Endothelial cell of umbilical vein (primary cell): Measurements from ENCODE around the gene SYT17. TPM values are rescaled to one million over a fixed set of nuclear protein-coding genes. Genes with fewer than 3 reads are reported as not detected.

Experiments
- BruUV-seq: library from RNA; stranded (reverse); fragments of 400-500 nt; replicated peaks from 2 replicates; lab custom pipeline; 2021; lab: Mats Ljungman, UMichigan
- CTCF ChIA-PET: fragments of 300-600, 350-600 bp; sonication (Branson Sonifier 250); formaldehyde crosslinking; loops from one replicate; lab custom pipeline; 2021; ENCODE audit warnings: antibody characterized with exemption, inconsistent platforms; lab: Charles Lee
- POLR2A ChIA-PET: fragments of 300-600, 350-600 bp; sonication (Branson Sonifier 250); formaldehyde crosslinking; loops from one replicate; lab custom pipeline; 2021; ENCODE audit warnings: antibody characterized with exemption, inconsistent platforms; lab: Charles Lee
- DNase-seq: peaks from one replicate; pipeline ENCODE4 v3.0.0-alpha.2; 2011; ENCODE audit warnings: low read depth, low spot score
- FAIRE-seq: peaks from 2 replicates; lab custom pipeline; 2011; peaks lifted over from hg19 to GRCh38; lab: Jason Lieb, UNC
- H2AFZ ChIP-seq: 2 replicates; pipeline ENCODE4 v1.6.0; 2012; ENCODE audit warnings: low read depth, low read length, control low read depth, inconsistent platforms
- H3K27ac ChIP-seq: 2 replicates; pipeline ENCODE4 v1.5.1; 2011; ENCODE audit warnings: low read depth, mild to moderate bottlenecking, control low read depth, low read length, moderate library complexity; ENCODE audit not compliant: insufficient read depth
- H3K27me3 ChIP-seq, 2 experiments: 2 replicates each; pipeline versions ENCODE4 v1.6.0 to v1.6.1; 2011; ENCODE audit warnings: low read length in 2 of 2, mixed read lengths in 1 of 2; ENCODE audit not compliant: control insufficient read depth in 2 of 2, insufficient read depth in 2 of 2
- H3K36me3 ChIP-seq, 2 experiments: 2 replicates in 1 of 2; 3 replicates in 1 of 2; pipeline ENCODE4 v1.5.1; 2011; ENCODE audit warnings: low read length in 2 of 2, mild to moderate bottlenecking in 1 of 2, moderate library complexity in 1 of 2; ENCODE audit not compliant: control insufficient read depth in 2 of 2, insufficient read depth in 2 of 2; ENCODE audit errors: extremely low read depth in 1 of 2
- H3K4me1 ChIP-seq: 3 replicates; pipeline ENCODE4 v1.5.1; 2011; ENCODE audit warnings: mild to moderate bottlenecking, low read length; ENCODE audit not compliant: control insufficient read depth, insufficient read depth; ENCODE audit errors: extremely low read depth
- H3K4me2 ChIP-seq: 2 replicates; pipeline ENCODE4 v1.6.1; 2011; ENCODE audit warnings: low read length, control low read depth, mixed read lengths; ENCODE audit not compliant: insufficient read depth
- H3K4me3 ChIP-seq, 3 experiments: fragments of 200-600 bp in 1 of 3; sonication (generic), shearing (Covaris generic) in 1 of 3; replicated peaks in 1 of 3; 2 replicates each; pipeline ENCODE4 v1.5.1; 2011 to 2016; ENCODE audit warnings: control low read depth in 3 of 3, low read length in 3 of 3, mild to moderate bottlenecking in 2 of 3, inconsistent platforms in 1 of 3, low read depth in 1 of 3, moderate library complexity in 1 of 3; ENCODE audit not compliant: insufficient read depth in 1 of 3
- H3K79me2 ChIP-seq: 2 replicates; pipeline ENCODE4 v1.6.0; 2012; ENCODE audit warnings: low read length, inconsistent platforms; ENCODE audit not compliant: control insufficient read depth, insufficient read depth
- H3K9ac ChIP-seq: replicated peaks from 2 replicates; pipeline ENCODE3; 2011; ENCODE audit warnings: low read length, control low read depth; ENCODE audit not compliant: insufficient read depth; ENCODE audit errors: extremely low read depth
- H3K9me1 ChIP-seq: replicated peaks from 3 replicates; pipeline ENCODE4 v1.6.0; 2011; ENCODE audit warnings: mild to moderate bottlenecking, low read length; ENCODE audit not compliant: control insufficient read depth, insufficient read depth; ENCODE audit errors: extremely low read depth
- H3K9me3 ChIP-seq: replicated peaks from 2 replicates; pipeline ENCODE4 v1.5.1; 2012; ENCODE audit warnings: low read length, inconsistent platforms; ENCODE audit not compliant: control insufficient read depth, insufficient read depth
- H4K20me1 ChIP-seq: replicated peaks from 2 replicates; pipeline ENCODE3; 2011; ENCODE audit warnings: mild to moderate bottlenecking, low read length; ENCODE audit not compliant: control insufficient read depth, insufficient read depth; ENCODE audit errors: extremely low read depth
- EZH2 ChIP-seq: IDR thresholded peaks from 2 replicates; pipeline ENCODE4 v1.6.1; 2012; ENCODE audit warnings: borderline replicate concordance, low read depth, mild to moderate bottlenecking, moderate library complexity, low read length, inconsistent platforms; ENCODE audit not compliant: severe bottlenecking
- FOS ChIP-seq: IDR thresholded peaks from 2 replicates; pipeline ENCODE4 v1.6.1; 2011; ENCODE audit warnings: mild to moderate bottlenecking, low read length, moderate library complexity, borderline replicate concordance; ENCODE audit not compliant: insufficient read depth
- GATA2 ChIP-seq: IDR thresholded peaks from 2 replicates; pipeline ENCODE4 v1.7.0; 2011; ENCODE audit warnings: low read depth, mild to moderate bottlenecking, moderate library complexity, mixed read lengths, low read length; ENCODE audit not compliant: insufficient read length, insufficient read depth
- JUN ChIP-seq: IDR thresholded peaks from 2 replicates; pipeline ENCODE4 v1.6.1; 2011; ENCODE audit warnings: borderline replicate concordance, low read depth; ENCODE audit not compliant: insufficient read length, insufficient read depth
- MYC ChIP-seq: IDR thresholded peaks from one replicate; pipeline ENCODE4 v1.6.1; 2011; ENCODE audit warnings: mild to moderate bottlenecking, low read depth, low read length
- POLR2A ChIP-seq: IDR thresholded peaks from 2 replicates; pipeline ENCODE4 v1.6.1; 2012; ENCODE audit warnings: low read depth, mild to moderate bottlenecking, control low read depth, low read length
- POLR2AphosphoS5 ChIP-seq: IDR thresholded peaks from 2 replicates; pipeline ENCODE4 v1.6.1; 2012; ENCODE audit warnings: low read depth, mild to moderate bottlenecking, control low read depth, low read length, moderate library complexity; ENCODE audit not compliant: insufficient read depth
- dilution Hi-C: fragments of 300-500 bp; cut with MboI; formaldehyde crosslinking; loops from one replicate; pipeline ENCODE4 v1.15.0; 2019; ENCODE audit warnings: low sequenced_read_pairs; ENCODE audit not compliant: extremely low pct_ligation_motif_present
- intact Hi-C: fragments of 100-400 bp; cut with micrococcal nuclease; formaldehyde crosslinking; loops from one replicate; pipeline ENCODE4 v1.10.0; 2022
- polyA plus RNA-seq, 4 experiments: library from polyadenylated mRNA; depleted of rRNA in 3 of 4; stranded (reverse) in 3 of 4; unstranded in 1 of 4; fragments of >200 nt; gene quantifications; 2 replicates each; pipeline versions ENCODE4 v1.2.1 to v1.2.3, GENCODE V29; 2011 to 2012; ENCODE audit warnings: missing spikeins in 1 of 4
- total RNA-seq: library from RNA; stranded (reverse); gene quantifications from 2 replicates; pipeline ENCODE4 v1.2.3, GENCODE V29; 2021
- TF ChIP-seq, protein P1 (sequence below), 2 donors: IDR thresholded peaks; 1 replicate in 1 of 2; 2 replicates in 1 of 2; pipeline ENCODE4 v1.5.1; 2011; ENCODE audit warnings: low read length in 2 of 2, mild to moderate bottlenecking in 2 of 2, moderate library complexity in 2 of 2, control low read depth in 1 of 2, inconsistent platforms in 1 of 2, low read depth in 1 of 2; ENCODE audit not compliant: insufficient read depth in 1 of 2; ENCODE audit errors: extremely low read depth in 1 of 2
- TF ChIP-seq, protein P2 (sequence below): IDR thresholded peaks from 2 replicates; pipeline ENCODE4 v1.6.1; 2011; ENCODE audit not compliant: insufficient read depth, insufficient read length

Gene SYT17
- total and polyA plus RNA-seq, 2 donors (not counting 3 experiments of a cell fraction or from before 2014, with no cell fraction given): 1.9 to 4.2 TPM

DNA sequence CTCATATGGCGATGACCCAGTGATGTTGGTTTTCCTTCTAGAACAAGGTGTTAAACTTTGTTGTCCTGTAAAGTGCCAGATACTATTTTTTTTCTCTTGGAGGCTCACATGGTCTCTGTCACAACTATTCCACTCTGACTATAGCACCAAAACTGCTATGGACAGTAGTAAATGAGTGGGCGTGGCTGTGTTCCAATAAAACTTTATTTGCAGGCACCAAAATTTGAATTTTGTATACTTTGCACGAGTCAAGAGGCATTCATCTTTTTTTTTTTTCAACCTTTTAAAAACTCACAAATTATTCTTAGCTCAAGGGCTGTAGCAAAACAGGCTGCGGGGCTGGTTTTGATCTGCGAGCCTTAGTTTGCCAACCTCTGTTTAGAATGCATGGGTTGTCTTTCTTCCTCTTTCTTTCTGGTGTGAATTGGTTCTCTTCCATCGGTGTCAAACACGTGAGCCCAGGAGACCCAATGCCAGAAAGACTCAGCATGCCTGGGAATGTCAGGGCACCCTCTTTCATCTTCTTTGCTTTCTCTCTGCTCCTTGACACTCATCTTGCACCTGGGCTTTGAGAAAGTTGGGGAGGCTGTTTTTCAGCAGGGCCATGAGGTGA is 2.1 kb downstream of the SYT17 start:
- Histone ChIP-seq H3K79me2 (no peaks in the 10 kb centered on the region), H3K9me1 (no peaks in the 10 kb centered on the region), H4K20me1 (no peaks in the 10 kb centered on the region), H3K9ac (no peak overlapping the region), H3K4me3 (no peak overlapping the region), H3K9me3 (no peaks in the 10 kb centered on the region), H3K4me2 (no peak overlapping the region), H3K36me3 (no peaks in the 10 kb centered on the region), H3K4me1 (peaks cover 3% of the 10 kb centered on the region), H3K27me3 (peaks cover 6 to 28% of the 10 kb centered on the region in 2 experiments), H2AFZ (no peak overlapping the region), H3K27ac (no peak overlapping the region)
- no peak for DNase-seq
- CTCF ChIA-PET: interaction anchor here (1.9 to 2.8 kb wide), 2 partner anchors 10 to 84 kb away, joined by 6 to 13 read pairs; no protein-coding TSS in a partner anchor
- TF ChIP-seq POLR2A: no peak
- no peak for TF ChIP-seq POLR2AphosphoS5
- TF ChIP-seq FOS: no peak
- TF ChIP-seq, protein P1, sequence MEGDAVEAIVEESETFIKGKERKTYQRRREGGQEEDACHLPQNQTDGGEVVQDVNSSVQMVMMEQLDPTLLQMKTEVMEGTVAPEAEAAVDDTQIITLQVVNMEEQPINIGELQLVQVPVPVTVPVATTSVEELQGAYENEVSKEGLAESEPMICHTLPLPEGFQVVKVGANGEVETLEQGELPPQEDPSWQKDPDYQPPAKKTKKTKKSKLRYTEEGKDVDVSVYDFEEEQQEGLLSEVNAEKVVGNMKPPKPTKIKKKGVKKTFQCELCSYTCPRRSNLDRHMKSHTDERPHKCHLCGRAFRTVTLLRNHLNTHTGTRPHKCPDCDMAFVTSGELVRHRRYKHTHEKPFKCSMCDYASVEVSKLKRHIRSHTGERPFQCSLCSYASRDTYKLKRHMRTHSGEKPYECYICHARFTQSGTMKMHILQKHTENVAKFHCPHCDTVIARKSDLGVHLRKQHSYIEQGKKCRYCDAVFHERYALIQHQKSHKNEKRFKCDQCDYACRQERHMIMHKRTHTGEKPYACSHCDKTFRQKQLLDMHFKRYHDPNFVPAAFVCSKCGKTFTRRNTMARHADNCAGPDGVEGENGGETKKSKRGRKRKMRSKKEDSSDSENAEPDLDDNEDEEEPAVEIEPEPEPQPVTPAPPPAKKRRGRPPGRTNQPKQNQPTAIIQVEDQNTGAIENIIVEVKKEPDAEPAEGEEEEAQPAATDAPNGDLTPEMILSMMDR (IDR thresholded peaks at IDR 0.05; ENCODE audit: extremely low read depth in 1 of 2, insufficient read depth in 1 of 2, low read depth in 1 of 2, low read length in 2 of 2): no peak
- no peak for TF ChIP-seq JUN
- TF ChIP-seq GATA2: no peak
- no peak for TF ChIP-seq EZH2
- TF ChIP-seq MYC: no peak
- TF ChIP-seq, protein P2, sequence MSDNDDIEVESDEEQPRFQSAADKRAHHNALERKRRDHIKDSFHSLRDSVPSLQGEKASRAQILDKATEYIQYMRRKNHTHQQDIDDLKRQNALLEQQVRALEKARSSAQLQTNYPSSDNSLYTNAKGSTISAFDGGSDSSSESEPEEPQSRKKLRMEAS: no peak
- FAIRE-seq: no peak
- no TSS peak for BruUV-seq
- POLR2A ChIA-PET: no interaction called here
- dilution Hi-C loops (no loop called here), intact Hi-C loops (no loop called here)
